Measurements from ENCODE around the gene ANGPTL4.
"Not testable (repeated sequence)": the region's sequence is repeated elsewhere in the genome, so short reads cannot be mapped to it uniquely, and the experiment has no call there.

ANGPTL4 gene

GRCh38 chr19:8366121-8366581, 2.2 kb downstream of the ANGPTL4 start:
- no peak for DNase-seq

DNA sequence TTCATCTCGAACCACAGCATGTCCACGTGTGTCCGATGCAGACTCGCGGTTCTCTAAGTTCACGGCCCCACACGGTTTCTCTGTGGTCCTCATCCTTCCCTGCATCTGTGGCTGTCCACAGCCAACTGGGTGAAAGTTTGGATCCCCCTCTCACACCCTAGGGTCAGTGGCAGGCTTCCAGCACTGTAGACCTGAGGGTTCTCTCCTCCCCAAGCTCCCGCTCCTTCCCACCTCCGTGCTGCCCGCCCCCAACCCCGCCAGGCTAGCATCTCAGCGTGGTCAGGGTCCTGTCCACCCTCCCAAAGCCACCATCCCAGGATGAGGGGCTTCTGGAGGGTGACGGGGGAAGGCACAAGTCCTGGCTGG, 3.0 kb downstream of the ANGPTL4 start:
- no peak for DNase-seq

GRCh38 chr19:8367327-8368001, 3.5 kb downstream of the ANGPTL4 start:
- no peak for DNase-seq

GRCh38 chr19:8370176-8371010, 6.4 kb downstream of the ANGPTL4 start:
- DNase-seq = no peak

- no peak for DNase-seq
Measured at GRCh38 chr19:8371011-8371804, 7.3 kb downstream of the ANGPTL4 start.

GRCh38 chr19:8373867-8374813, 10.2 kb downstream of the ANGPTL4 start:
- DNase-seq = no peak

GRCh38 chr19:8375766-8376165, 11.8 kb downstream of the ANGPTL4 start:
- not testable (repeated sequence) for DNase-seq

- not testable (repeated sequence) for DNase-seq
Measured at GRCh38 chr19:8376373-8376974, 12.5 kb downstream of the ANGPTL4 start.

DNA sequence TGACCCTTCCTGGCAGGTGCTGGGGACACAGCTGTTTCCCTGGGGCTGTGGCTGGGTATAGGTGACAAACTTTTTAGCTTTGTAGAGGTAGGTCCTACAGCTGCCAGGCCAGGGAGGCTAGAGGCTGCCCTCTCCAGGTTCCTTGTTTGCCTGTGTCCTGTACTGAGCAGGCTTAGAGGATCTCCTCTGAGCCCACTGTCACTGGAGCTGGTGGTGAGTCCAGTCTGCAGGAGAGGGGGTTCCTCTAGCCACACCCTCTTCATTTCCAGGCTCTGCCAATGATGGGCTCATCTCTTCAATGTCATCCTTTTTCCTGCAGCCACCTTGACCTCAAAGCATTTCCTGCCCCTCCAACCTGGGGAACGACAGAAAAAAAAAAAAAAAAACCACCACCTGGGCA, 13.6 kb downstream of the ANGPTL4 start:
- no peak for DNase-seq

DNA sequence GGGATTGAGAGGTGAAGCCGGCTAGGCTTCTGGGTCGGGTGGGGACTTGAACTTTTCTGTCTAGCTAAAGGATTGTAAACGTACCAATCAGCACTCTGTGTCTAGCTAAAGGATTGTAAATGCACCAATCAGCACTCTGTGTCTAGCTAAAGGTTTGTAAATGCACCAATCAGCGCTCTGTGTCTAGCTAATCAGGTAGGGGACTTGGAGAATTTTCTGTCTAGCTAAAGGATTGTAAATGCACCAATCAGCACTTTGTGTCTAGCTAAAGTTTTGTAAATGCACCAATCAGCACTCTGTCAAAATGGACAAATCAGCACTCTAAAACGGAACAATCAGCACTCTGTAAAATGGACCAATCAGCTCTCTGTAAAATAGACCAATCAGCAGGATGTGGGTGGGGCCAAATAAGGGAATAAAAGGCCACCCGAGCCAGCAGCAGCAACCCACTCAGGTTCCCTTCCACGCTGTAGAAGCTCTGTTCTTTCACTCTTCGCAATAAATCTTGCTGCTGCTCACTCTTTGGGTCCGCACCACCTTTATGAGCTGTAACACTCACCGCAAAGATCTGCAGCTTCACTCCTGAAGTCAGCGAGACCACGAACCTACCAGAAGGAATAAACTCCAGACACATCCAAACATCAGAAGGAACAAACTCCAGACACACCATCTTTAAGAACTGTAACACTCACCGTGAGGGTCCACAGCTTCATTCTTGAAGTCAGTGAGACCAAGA, 15.4 kb downstream of the ANGPTL4 start:
- DNase-seq = not testable (repeated sequence)

GRCh38 chr19:8384569-8384968, 20.6 kb downstream of the ANGPTL4 start:
- peak; percentile 48 for DNase-seq

DNA sequence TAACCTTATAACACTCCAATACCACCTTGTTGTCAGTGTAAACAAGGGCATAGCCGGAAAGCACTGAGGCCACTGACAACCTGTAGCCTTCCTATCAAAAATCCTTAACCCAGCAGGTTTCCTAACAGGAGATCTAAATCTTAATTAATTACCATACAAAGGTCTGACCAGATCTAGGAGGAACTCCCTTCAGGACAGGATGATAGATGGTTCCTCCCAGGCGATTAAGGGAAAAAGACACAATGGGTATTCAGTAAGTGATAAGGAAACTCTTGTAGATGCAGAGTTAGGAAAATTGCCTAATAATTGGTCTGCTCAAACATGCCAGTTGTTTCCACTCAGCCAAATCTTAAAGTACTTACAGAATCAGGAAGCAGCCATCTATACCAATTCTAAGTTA, 21.1 kb downstream of the ANGPTL4 start:
- DNase-seq = peak; percentile 8

DNA sequence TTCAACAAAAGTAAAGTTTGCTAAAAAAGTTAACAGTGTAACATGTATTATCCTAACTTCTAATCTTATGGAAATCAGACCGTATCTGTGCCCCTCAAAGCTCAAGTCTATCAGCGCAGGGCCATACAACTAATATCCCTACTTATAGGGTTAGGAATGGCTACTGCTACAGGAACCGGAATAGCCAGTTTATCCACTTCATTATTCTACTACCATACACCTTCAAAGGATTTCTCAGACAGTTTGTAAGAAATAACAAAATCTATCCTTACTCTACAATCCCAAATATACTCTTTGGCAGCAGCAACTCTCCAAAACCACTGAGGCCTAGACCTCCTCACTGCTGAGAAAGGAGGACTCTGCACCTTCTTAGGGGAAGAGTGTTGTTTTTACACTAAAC, 21.6 kb downstream of the ANGPTL4 start:
- not testable (repeated sequence) for DNase-seq

DNA sequence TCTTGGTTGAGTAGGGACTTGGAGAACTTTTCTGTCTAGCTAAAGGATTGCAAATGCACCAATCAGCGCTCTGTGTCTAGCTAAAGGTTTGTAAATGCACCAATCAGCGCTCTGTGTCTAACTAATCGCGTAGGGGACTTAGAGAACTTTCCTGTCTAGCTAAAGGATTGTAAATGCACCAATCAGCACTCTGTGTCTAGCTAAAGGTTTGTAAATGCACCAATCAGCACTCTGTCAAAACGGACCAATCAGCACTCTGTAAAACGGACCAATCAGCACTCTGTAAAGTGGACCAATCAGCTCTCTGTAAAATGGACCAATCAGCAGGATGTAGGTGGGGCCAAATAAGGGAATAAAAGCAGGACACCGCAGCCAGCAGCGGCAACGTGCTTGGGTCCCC, 22.5 kb downstream of the ANGPTL4 start:
- DNase-seq = not testable (repeated sequence)

GRCh38 chr19:8386990-8387389, 23.0 kb downstream of the ANGPTL4 start:
- no peak for DNase-seq

DNA sequence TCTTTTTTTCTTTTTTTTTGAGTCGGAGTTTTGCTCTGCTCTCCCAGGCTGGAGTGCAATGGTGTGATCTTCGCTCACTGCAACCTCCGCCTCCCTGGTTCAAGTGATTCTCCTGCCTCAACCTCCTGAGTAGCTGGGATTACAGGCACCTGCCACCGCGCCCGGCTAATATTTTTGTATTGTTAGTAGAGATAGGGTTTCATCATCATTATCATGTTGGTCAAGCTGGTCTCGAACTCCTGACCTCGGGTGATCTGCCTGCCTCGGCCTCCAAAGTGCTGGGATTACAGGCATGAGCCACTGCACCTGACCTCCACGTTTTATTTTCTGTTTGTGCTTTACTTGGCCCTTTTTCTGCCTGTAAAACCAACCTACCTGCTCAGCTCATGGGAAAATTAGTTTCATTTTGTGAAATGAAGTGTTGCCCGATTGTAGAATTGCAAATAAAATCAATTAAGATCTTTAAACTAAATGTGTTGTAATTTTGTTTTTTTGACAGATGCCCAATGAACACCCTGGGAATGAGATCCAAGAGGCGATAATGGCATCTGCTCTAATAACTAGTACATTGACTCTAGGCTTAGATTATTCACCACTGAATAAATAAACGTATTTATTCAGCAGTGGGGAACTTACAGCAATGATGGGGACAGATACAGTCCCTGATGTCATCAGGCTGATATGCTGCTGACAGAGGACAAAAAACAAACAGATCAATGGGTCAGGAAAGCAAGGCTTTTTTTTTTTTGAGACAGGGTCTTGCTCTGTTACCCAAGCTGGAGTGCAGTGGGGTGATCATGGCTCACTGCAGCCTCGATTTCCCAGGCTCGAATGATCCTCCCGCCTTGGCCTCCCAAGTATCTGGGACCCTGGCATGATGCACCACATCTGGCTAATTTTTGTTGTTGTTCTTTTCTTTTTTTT, 24.0 kb downstream of the ANGPTL4 start:
- DNase-seq = no peak

DNA sequence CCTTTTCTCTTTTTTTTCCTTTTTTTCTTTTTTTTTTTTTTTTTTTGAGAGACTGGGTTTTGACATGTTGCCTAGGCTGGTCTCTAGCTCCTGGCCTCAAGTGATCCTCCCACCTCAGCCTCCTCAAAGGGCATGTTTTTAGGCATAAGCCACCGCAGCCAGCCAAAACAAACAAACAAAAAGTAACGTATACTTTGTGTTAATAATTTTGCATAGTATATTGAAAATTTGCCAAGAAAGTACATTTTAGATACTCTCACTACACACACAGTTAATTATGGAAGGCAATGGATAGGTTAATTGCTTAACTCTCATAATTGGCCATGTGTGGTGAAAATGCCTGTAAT, 24.6 kb downstream of the ANGPTL4 start:
- no peak for DNase-seq

GRCh38 chr19:8389891-8390616, 26.1 kb downstream of the ANGPTL4 start, which contains the start of gene RAB11B:
RAB11B (plus strand) TSS chr19:8390360; CDS start chr19:8390417, 57 bp downstream.
- DNase-seq = peak; percentile 100

DNA sequence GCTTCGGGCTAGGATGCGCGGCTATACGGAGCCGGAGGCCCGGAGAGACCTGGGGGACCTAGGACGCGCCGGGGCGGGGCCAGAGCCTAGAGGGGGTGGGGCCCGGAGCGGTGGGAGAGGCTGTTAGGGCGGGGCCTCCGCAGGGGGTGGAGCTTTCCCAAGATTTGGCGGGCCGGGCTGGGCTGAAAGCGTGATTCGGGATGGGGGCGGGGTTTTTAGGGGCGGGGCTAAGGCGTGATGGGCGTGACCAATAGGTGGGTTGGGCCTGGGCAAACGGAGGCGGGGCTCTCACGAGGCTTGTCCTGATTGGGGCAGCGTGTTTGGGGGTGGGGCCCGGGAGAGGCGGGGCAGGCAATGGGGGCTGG, 26.6 kb downstream of the ANGPTL4 start:
- DNase-seq = peak; percentile 67

Data from GF-D8 (cell line).